ENCODE data around the gene ARRDC5. TPM values are rescaled to one million over a fixed set of nuclear protein-coding genes. Genes with fewer than 3 reads are reported as not detected.
A peak's percentile ranks its signal among the peaks of the same experiment; 100 is the strongest.
"Not testable (repeated sequence)": the region's sequence is repeated elsewhere in the genome, so short reads cannot be mapped to it uniquely, and the experiment has no call there.

Gene ARRDC5
- total RNA-seq, result not detected in 2 replicates

DNA sequence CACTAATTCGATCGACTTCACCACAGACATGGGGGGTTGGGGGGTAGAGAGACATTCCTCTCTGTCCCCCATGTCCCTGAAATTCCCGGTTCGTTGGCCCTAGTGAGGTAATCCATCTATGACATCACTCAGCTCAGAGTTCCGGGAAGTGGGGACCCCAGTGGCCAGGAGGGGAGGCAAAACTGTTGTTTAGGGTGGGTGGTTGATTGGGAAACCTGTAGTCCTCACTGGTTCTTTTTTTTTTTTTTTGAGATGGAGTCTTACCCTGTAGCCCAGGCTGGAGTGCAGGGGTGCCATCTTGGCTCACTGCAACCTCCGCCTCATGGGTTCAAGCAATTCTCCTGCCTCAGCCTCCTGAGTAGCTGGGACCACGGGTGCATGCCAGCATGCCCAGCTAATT lies at the start of gene ARRDC5:
Gene ARRDC5, minus strand, starts transcription at position 101 of the 400 bp plus-strand sequence. Its CDS starts 71 bp downstream, at position 30.
- DNase-seq (ENCODE audit: low read depth, low spot score), result no peak

DNA sequence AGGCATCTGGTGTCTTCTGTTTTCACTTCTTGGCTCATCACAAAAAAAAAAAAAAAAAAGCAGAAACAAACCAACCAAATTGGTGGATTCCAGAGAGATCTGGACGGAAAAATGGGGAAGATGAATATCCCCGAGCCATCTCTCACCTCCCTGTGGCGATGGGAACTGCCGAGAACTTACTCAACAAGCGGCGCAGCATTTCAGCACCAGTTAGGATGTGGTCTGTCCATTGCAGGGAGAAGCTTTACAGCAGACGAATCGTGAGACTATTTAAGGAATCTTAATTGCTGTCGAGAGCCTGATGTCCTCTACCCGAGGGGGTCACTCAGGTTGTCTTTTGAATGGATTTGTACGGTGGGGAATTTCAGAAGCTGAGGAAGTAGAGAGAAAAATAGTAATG lies 49.0 kb upstream of the ARRDC5 start:
- no peak for DNase-seq (ENCODE audit: low read depth, low spot score)

DNA sequence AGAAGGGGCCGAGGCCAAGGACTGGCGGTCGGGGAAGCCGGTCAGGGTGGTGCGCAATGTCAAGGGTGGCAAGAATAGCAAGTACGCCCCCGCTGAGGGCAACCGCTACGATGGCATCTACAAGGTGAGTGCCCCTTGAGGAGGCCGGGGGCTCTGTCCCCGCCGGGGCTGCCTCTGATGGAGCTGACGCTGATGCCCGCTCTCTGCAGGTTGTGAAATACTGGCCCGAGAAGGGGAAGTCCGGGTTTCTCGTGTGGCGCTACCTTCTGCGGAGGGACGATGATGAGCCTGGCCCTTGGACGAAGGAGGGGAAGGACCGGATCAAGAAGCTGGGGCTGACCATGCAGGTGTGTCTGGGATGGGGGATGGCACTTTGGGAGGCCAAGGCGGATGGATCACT lies 48.0 kb upstream of the ARRDC5 start:
- not testable (repeated sequence) for DNase-seq (ENCODE audit: low read depth, low spot score)

DNA sequence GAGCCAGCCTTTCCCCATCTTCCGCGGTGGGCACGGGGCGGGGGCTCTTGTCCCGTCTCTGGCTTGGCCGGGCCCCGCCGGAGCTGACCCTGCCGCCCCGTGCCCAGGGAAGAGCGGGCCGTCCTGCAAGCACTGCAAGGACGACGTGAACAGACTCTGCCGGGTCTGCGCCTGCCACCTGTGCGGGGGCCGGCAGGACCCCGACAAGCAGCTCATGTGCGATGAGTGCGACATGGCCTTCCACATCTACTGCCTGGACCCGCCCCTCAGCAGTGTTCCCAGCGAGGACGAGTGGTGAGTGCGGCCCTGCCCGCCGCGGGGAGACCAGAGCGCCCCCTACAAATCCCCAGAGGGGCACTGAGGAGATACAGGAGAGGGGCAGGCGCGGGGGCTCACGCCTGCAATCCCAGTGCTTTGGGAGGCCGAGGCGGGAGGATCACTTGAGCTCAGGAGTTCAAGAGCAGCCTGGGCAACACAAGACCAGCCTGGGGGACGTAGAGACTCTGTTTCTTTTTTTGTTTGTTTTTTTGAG lies 39.0 kb upstream of the ARRDC5 start:
- not testable (repeated sequence) for DNase-seq (ENCODE audit: low read depth, low spot score)

DNA sequence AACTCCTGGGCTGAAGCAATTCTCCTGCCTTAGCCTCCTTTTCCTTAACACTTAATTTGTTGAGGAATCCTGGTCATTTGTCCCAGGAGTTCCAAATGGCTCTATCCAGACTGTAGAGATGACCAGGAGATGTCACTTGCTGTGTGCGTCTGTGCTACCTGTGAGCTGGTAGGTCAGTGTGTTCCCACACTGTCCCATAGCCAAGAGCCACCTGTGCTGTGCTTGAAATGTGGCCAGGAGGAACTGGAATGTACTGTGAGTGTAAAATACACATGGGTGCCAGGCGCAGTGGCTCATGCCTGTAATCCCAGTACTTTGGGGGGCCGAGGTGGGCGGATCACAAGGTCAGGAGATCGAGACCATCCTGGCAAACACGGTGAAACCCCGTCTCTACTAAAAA lies 36.8 kb upstream of the ARRDC5 start:
- DNase-seq (ENCODE audit: low read depth, low spot score), result no peak

DNA sequence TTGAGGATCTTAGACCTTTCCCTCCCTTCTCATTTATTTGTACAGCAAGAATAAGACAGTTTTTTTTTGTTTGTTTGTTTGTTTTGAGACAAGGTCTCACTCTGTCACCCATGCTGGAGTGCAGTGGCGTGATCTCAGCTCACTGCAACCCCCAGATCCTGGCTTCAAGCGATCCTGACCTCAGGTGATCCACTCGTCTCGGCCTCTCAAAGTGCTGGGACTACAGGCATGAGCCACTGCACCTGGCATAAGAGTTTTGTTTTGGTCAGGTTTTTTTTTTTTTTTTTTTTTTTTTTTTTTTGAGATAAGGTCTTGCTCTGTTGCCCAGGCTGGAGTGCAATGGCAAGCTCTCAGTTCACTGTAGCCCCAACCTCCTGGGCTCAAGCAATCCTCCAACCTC lies 35.8 kb upstream of the ARRDC5 start:
- DNase-seq (ENCODE audit: low read depth, low spot score), result not testable (repeated sequence)

DNA sequence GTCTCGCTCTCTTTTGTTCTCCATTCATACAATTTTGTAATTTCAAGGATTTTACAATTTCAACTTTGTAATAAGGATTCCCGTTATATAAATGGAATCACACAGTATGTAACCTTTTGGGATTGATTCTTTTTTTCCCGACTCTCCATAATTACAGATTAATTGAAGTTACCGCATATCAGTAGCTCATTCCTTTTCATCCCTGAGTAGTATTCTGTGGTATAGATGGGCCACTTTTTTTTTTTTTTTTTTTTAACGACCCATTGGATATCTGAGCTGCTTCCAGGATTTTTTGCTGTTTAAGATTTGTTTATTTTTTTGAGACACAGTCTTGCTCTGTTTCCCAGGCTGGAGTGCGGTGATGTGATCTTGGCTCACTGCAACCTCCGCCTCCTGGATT lies 34.4 kb upstream of the ARRDC5 start:
- no peak for DNase-seq (ENCODE audit: low read depth, low spot score)

DNA sequence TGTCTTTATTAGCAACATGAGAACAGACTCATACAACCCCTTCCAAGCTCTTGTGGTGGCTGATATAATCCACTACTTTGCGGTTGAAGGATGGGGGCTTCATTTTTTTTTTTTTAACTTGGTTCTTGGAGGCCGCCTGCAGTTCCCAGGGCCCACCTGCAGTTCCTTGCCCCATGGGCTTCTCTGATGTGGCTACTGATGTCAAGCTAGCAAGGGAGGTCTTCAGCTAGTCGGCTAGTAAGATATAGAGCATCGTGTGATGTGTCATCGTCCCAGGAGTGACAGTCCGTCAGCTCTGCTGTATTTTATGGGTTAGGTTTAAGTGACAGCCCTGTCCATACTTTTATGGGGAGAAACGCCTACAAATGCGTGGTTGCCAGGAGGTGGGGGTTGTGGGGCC lies 32.7 kb upstream of the ARRDC5 start:
- DNase-seq (ENCODE audit: low read depth, low spot score), result no peak

DNA sequence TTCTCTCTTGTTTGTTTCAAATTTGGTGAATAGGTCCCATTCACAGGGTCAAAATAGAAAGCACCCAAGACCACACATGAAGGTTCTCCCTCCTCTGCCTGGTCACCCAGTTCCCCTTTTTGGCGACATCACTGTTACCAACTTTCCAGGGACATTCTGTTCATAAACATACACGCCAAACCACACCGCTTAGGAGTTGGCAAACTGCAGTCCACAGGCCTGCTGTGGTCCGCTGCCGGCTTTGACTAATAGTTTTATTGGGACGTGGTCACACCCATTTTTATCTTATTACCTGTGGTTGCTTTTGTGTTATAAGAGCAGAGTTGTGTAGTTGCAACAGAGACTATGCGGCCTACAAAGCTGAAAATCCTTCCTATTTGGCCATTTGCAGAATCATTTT lies 30.8 kb upstream of the ARRDC5 start:
- DNase-seq (ENCODE audit: low read depth, low spot score), result no peak

DNA sequence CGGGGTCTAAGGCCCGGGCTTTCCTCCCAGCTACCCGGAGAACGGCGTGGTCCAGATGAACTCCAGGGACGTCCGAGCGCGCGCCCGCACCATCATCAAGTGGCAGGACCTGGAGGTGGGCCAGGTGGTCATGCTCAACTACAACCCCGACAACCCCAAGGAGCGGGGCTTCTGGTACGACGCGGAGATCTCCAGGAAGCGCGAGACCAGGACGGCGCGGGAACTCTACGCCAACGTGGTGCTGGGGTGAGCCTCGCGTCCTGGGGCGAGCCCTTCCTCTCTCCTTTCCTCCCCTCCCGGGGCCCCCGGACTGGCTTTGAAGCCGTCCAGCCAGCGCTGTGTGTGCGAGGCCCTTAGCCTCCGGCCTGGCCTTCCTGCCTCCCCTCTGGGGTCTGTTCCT lies 30.0 kb upstream of the ARRDC5 start:
- DNase-seq (ENCODE audit: low read depth, low spot score), result no peak

DNA sequence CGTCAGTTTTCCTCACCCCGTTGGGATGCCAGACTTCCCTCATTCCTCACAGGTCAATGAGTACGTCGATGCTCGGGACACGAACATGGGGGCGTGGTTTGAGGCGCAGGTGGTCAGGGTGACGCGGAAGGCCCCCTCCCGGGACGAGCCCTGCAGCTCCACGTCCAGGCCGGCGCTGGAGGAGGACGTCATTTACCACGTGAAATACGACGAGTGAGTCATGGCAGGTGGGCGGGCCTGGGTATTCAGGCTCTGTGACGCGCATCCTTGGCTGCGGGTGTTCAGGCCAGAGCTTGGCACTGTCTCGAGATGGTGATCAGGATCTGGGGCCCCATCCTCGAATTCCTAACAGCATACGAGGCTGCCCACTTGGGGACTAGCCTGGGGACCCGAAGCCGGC lies 28.0 kb upstream of the ARRDC5 start:
- DNase-seq (ENCODE audit: low read depth, low spot score), result no peak

DNA sequence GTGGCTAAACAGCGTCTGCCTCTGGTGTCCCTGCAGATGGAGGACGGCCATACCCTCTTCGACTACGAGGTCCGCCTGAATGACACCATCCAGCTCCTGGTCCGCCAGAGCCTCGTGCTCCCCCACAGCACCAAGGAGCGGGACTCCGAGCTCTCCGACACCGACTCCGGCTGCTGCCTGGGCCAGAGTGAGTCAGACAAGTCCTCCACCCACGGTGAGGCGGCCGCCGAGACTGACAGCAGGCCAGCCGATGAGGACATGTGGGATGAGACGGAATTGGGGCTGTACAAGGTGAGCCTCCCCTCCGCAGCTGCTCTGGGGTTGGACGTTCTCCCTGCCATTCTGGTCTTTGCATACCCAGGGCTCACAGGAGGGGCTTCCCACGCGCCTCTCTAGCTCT lies 26.5 kb upstream of the ARRDC5 start:
- DNase-seq (ENCODE audit: low read depth, low spot score), result no peak

DNA sequence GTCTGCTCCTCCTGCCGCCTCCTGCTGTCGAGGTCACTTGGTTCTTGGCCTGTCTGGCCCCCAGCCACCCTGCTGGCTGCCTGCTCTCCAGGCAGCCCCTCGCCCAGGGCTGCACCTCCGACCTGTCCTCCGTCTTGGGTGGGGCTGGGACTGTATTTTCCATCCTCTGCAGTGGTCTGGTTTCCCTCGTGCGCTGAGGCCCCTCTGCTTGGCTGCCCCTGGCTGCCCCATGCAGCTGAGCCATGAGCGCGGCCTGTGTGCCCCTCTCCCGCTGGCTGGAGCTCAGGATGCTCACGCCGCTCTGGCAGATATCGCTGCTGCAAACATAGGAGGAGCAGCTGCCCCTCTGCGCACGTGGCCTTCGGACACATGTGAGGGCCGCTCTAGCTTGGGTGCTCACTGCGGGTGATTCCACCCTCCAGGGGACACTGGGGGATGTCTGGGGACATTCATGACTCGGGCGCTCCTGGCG lies 20.6 kb upstream of the ARRDC5 start:
- DNase-seq (ENCODE audit: low read depth, low spot score), result no peak

DNA sequence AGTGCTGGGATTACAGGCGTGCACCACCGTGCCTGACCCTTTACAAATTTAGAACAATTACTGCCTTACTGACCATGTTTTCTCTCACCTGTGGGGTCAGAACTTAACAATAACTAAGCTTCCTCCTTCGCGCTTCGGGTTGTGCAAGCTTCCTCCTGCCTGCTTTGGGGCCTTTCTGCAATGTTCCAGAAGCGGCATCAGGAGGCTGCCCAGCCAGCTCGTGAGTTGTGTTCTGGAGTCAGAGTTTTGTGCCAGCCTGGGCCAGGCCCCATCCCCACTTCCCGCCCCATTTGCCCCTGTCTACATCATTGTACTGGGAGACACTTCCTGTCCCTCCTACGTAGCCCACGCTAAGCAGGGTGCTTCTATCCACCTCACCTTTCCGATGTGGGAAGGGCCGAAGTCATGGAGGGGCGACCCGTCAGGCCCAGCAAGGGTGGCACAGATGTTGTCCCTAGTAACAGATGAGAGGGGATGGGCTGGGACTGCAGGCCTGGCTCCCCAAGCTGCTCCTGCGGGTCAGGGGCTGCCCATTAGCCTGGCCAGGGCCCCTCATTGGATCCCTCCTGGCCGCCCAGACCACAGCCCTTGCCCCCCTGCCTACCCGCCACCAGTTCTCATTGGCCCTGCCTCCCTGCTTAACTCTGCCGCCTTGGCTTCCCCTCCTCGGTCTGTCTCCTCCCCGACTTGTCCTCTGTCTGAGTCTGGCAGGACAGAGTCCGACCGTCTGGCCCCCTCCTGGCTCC lies 20.0 kb upstream of the ARRDC5 start:
- DNase-seq (ENCODE audit: low read depth, low spot score), result no peak

DNA sequence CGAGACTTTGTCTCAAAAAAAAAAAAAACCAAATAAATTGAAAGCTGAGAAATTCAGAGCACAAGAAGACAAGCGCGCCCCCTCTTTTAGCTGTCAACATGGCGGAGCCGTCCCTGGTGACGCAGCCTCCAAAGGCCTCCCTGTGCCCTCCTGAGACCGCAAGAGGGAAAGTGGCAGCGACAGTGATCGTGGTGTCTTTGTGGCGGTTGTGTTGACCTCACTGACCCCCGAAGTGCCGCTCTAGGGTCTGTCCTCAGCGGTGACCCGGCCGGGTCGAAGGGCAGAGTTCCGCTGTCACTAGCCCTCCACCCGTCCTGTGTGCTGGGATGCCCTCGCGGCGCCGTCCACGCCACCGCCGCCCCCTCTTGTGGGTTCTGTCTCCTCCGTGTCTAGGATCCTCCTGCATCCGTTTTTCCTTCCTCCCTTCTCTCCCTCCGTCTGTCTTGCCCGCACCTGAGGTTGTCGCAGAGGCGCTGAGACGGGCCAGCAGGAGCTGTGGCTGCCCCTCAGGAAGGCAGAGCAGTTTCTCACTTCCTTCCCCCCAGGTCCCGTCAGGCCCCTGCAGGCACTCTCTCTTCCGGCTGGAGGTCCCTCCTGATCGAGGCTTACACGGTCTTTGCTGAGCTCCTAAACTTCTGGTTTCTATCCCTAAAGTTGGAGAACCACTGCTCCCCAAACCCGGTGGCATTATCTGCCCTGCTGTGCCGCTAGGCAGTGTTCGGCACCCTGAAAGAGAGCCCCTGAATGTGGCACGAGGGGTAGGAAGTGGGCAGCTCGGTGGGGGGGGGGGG lies 13.8 kb upstream of the ARRDC5 start:
- DNase-seq (ENCODE audit: low read depth, low spot score), result no peak

DNA sequence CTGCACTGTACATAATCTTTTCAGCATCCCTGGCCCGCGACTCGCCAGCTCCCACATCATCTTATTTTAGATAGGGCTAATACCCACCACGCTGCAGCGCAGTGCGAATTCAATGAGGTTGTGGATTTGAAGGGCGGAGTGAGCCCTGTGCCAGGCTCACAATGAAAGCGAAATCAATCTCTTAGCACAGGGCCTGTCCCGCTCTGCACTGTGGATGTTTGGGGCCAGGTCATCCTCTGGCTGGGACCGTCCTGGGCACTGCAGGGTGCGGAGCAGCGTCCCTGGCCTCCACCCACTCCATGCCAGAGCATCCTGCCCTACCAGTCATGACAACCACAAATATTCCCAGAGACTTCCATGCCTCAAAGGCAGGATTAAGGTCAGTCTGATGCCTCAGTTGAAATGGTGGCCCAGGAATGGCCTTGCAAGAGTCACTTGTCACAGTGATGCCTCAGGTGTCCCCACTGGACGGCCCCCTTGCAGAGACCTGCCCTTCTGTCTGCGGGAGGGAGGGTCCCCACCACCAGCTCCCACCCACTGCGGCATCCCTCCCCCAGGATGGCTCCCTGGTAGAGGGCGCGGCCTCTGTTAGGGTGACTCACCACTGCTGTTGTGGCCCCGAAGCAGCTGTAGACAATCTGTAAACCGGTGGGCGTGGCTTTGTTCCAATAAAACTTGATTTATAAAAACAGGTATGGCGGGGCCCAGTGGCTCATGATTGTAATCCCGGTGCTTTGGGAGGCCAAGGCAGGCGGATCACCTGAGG lies 12.2 kb upstream of the ARRDC5 start:
- DNase-seq (ENCODE audit: low read depth, low spot score), result no peak

DNA sequence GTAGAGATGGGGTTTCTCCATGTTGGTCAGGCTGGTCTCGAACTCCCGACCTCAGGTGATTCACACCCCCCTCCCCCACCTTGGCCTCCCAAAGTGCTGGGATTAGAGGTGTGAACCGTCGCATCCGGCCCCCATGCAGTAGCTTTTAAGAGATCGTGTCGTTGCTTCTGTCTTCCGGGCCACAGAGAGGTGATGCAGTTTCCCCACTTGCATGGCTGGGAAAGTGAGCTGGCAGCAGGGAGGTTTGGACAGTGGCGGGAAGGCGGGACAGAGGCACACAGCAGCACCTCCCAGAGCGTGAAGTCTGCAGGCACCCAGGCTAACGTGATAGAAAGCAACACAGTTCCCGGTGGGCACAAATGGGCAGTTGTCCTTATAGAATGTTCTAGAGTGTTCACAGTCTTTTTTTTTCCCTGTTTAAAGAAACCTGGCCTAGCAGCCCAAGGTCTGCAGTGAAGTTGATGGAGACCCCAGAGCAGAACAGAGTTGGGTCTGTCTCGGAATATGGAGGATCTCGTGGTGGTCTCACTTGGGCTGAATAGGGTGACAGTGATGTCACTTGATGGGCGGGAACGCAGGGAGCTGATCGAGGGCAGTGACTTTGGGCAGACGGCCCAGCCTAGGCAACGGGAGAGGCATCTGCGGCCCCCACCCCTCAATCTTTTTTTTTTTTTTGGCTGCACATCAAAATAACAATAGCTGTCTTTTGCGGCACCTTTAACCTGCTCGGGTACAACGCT lies 11.5 kb upstream of the ARRDC5 start:
- no peak for DNase-seq (ENCODE audit: low read depth, low spot score)

DNA sequence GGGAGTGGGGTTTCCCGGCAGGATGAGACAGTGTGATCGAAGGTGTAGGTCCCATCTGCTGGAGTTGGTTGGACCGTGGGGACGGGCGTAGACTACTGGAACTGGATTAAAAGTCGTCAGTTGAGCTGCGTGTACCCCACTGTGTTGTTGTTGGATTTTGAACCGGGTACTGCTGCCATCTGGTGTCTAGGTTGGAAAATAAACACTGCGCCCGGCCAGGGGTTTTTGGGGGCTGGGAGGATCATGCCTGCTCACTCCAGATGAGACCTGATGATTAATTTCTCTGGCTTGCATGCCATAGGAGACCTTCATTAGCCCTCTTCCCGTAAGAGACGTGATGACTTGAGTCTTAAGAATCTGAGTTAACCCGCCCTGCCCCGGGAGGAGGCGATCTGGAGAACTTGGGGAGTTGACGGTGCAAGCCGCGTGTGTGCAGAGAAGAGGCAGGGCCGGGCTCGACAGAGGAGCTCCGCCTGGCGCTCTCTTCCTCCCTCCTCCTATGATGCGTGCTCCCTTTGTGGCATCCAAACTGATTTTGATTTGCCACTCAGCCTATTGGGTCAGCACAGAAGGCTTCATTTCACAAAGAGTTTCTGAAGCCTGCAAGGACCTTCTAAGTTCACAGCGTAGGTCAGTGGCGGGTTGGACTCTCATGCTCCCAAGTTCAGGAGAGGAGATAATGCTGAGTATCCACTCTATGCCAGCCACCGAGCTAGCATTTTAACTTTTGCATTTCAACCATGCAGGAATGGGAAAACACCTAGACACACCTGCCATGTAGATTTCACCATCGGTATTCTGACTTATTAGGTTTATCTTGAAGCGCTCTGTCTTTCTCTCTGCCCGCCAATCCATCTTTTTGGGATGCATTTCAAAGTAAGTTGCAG lies 9.3 kb upstream of the ARRDC5 start:
- peak; percentile 66 for DNase-seq (ENCODE audit: low read depth, low spot score)

DNA sequence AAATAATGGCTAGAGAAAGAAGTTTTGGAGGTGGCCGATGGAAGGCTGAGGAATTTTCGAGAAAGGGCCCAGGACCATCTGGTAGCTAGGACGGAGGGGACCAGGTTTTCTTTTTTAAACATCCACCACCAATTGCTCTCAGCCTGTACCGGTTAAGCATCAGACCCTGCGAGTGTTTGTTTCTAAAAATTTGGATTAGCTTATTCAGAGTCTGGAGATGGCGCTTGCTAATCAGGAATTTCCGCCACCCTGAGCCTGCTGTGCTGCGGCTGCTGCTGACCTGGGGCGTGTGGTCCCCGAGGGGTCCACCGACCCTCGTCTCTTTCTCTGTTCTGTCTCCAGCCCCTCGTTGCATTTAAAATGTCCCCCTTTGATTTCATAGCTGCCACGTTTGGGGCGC lies 8.6 kb upstream of the ARRDC5 start:
- no peak for DNase-seq (ENCODE audit: low read depth, low spot score)

All from pulmonary artery endothelial cell (primary cell).